Suprapubic skin (tissue), 4 donors: Measurements from ENCODE around the gene CYP3A5. TPM values are rescaled to one million over a fixed set of nuclear protein-coding genes. Genes with fewer than 3 reads are reported as not detected.

Source experiments
- DNase-seq, 2 donors: peaks; one replicate each; pipeline ENCODE4 v3.0.0-alpha.2; 2019; ENCODE audit warnings: low spot score in 2 of 2
- H3K27ac ChIP-seq: fragments of 200-600 bp; sonication (generic); one replicate; pipeline ENCODE4 v1.5.1; 2019
- H3K27me3 ChIP-seq: fragments of 200-600 bp; sonication (generic); one replicate; pipeline ENCODE4 v1.5.1; 2019
- H3K36me3 ChIP-seq: fragments of 200-600 bp; sonication (generic); one replicate; pipeline ENCODE4 v1.5.1; 2019
- H3K4me1 ChIP-seq: fragments of 200-600 bp; sonication (generic); one replicate; pipeline ENCODE4 v1.5.1; 2019
- H3K4me3 ChIP-seq: fragments of 200-600 bp; sonication (generic); one replicate; pipeline ENCODE4 v1.5.1; 2019; ENCODE audit warnings: mild to moderate bottlenecking
- H3K9me3 ChIP-seq: fragments of 200-600 bp; sonication (generic); one replicate; pipeline ENCODE4 v1.5.1; 2019
- CTCF ChIP-seq, 2 donors: fragments of 200-600 bp in 1 of 2; fragments of 450-650 bp in 1 of 2; sonication (generic) in 1 of 2; IDR thresholded peaks; one replicate each; pipeline ENCODE4 v1.5.1; 2016 to 2019; ENCODE audit warnings: antibody characterized with exemption in 2 of 2, mild to moderate bottlenecking in 1 of 2, moderate library complexity in 1 of 2
- EP300 ChIP-seq: sonication (generic); formaldehyde crosslinking; IDR thresholded peaks from one replicate; pipeline ENCODE4 v1.6.1; 2017; ENCODE audit warnings: antibody characterized with exemption
- POLR2A ChIP-seq, 2 donors: fragments of 450-650 bp; IDR thresholded peaks; one replicate each; pipeline ENCODE4 v1.6.1; 2017; ENCODE audit warnings: antibody characterized with exemption in 2 of 2, mild to moderate bottlenecking in 2 of 2, moderate library complexity in 2 of 2
- POLR2AphosphoS5 ChIP-seq, 3 donors: sonication (generic); formaldehyde crosslinking; IDR thresholded peaks; one replicate each; pipeline ENCODE4 v1.6.1; 2017; ENCODE audit warnings: antibody characterized with exemption in 3 of 3
- WGBS: methylation state at CpG from one replicate; pipeline ENCODE4 v1.1.5; 2018; 5-methylcytosine and 5-hydroxymethylcytosine counted together
- total RNA-seq, 4 donors: library from RNA; depleted of rRNA; stranded (reverse); fragments of >200 nt; gene quantifications; one replicate each; pipeline ENCODE4 v1.1.0, GENCODE V29; 2016

CYP3A5 gene
- total RNA-seq, 4 donors from 2014 or later: 50.0 to 448 (median 92.1) TPM

GRCh38 chr7:99685129-99685758, 5.4 kb upstream of the CYP3A5 start:
- Histone ChIP-seq H3K27ac (no peak overlapping the region), H3K4me3 (no peak overlapping the region), H3K9me3 (no peaks in the 10 kb centered on the region), H3K27me3 (no peaks in the 10 kb centered on the region), H3K36me3 (no peaks in the 10 kb centered on the region), H3K4me1 (no peaks in the 10 kb centered on the region)
- no peak for DNase-seq
- WGBS: 95% methylated on average over 9 of the region's 9 CpGs
- TF ChIP-seq POLR2AphosphoS5 (IDR thresholded peaks at IDR 0.05) (no peak), CTCF (IDR thresholded peaks at IDR 0.05) (no peak), POLR2A (IDR thresholded peaks at IDR 0.05) (no peak), EP300 (no peak)

GRCh38 chr7:99679032-99679399, 780 bp downstream of the CYP3A5 start:
- peak overlapping the region; percentile 43 for H3K4me3 ChIP-seq
- H3K27ac ChIP-seq: peak overlapping the region; percentile 69
- no peaks in the 10 kb centered on the region for H3K9me3 ChIP-seq
- H3K27me3 ChIP-seq: no peaks in the 10 kb centered on the region
- DNase-seq: no peak
- 39% methylated on average over 4 of the region's 4 CpGs for WGBS
- no peaks in the 10 kb centered on the region for H3K36me3 ChIP-seq
- TF ChIP-seq POLR2A (IDR thresholded peaks at IDR 0.05): no peak
- no peak for TF ChIP-seq POLR2AphosphoS5 (IDR thresholded peaks at IDR 0.05)
- no peak for TF ChIP-seq CTCF (IDR thresholded peaks at IDR 0.05)
- no peak for TF ChIP-seq EP300
- peaks cover 11% of the 10 kb centered on the region for H3K4me1 ChIP-seq

GRCh38 chr7:99677648-99678045, 2.1 kb downstream of the CYP3A5 start:
- no peak for DNase-seq
- H3K27ac ChIP-seq: no peak overlapping the region
- no peak for TF ChIP-seq POLR2AphosphoS5 (IDR thresholded peaks at IDR 0.05)
- TF ChIP-seq EP300: no peak
- no peak for TF ChIP-seq CTCF (IDR thresholded peaks at IDR 0.05)
- TF ChIP-seq POLR2A (IDR thresholded peaks at IDR 0.05): no peak
- H3K9me3 ChIP-seq: no peaks in the 10 kb centered on the region
- no peak overlapping the region for H3K4me3 ChIP-seq
- 88% methylated on average over 2 of the region's 2 CpGs for WGBS
- H3K36me3 ChIP-seq: peaks cover 4% of the 10 kb centered on the region
- H3K4me1 ChIP-seq: peaks cover 11% of the 10 kb centered on the region
- no peaks in the 10 kb centered on the region for H3K27me3 ChIP-seq

GRCh38 chr7:99677013-99677647, 2.7 kb downstream of the CYP3A5 start:
- H3K4me3 ChIP-seq: no peak overlapping the region
- 65% methylated on average over 4 of the region's 4 CpGs for WGBS
- TF ChIP-seq POLR2AphosphoS5 (IDR thresholded peaks at IDR 0.05) (no peak), EP300 (no peak), POLR2A (IDR thresholded peaks at IDR 0.05) (no peak), CTCF (IDR thresholded peaks at IDR 0.05) (no peak)

GRCh38 chr7:99674995-99675742, 4.6 kb downstream of the CYP3A5 start:
- 45% methylated on average over 2 of the region's 2 CpGs for WGBS
- TF ChIP-seq CTCF (IDR thresholded peaks at IDR 0.05) (no peak), POLR2AphosphoS5 (IDR thresholded peaks at IDR 0.05) (no peak), EP300 (no peak), POLR2A (IDR thresholded peaks at IDR 0.05) (no peak)
- peaks cover 14% of the 10 kb centered on the region for H3K36me3 ChIP-seq
- H3K9me3 ChIP-seq: no peaks in the 10 kb centered on the region
- no peak for DNase-seq
- H3K4me3 ChIP-seq: no peak overlapping the region
- no peaks in the 10 kb centered on the region for H3K27me3 ChIP-seq
- H3K4me1 ChIP-seq: peaks cover 10% of the 10 kb centered on the region
- no peak overlapping the region for H3K27ac ChIP-seq

More at GRCh38 chr7:99677013-99677647, 2.7 kb downstream of the CYP3A5 start:
- Histone ChIP-seq H3K27ac (no peak overlapping the region), H3K27me3 (no peaks in the 10 kb centered on the region), H3K9me3 (no peaks in the 10 kb centered on the region), H3K36me3 (peaks cover 4% of the 10 kb centered on the region), H3K4me1 (peaks cover 11% of the 10 kb centered on the region)
- DNase-seq: no peak
